Measurements from ENCODE around the gene GORASP2.

GORASP2 gene

GRCh38 chr2:170972296-170973224 lies 43.5 kb downstream of the GORASP2 start (continued):
- TF ChIP-seq, protein P1, sequence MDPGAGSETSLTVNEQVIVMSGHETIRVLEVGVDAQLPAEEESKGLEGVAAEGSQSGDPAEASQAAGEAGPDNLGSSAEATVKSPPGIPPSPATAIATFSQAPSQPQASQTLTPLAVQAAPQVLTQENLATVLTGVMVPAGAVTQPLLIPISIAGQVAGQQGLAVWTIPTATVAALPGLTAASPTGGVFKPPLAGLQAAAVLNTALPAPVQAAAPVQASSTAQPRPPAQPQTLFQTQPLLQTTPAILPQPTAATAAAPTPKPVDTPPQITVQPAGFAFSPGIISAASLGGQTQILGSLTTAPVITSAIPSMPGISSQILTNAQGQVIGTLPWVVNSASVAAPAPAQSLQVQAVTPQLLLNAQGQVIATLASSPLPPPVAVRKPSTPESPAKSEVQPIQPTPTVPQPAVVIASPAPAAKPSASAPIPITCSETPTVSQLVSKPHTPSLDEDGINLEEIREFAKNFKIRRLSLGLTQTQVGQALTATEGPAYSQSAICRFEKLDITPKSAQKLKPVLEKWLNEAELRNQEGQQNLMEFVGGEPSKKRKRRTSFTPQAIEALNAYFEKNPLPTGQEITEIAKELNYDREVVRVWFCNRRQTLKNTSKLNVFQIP (CRISPR knock-in tag; IDR thresholded peaks at IDR 0.05; ENCODE audit: borderline replicate concordance, low read depth): no peak
- no peak for TF ChIP-seq OSR1 (CRISPR knock-in tag; IDR thresholded peaks at IDR 0.05)
- no peak for TF ChIP-seq RARB (CRISPR knock-in tag; IDR thresholded peaks at IDR 0.05)
- TF ChIP-seq ZFP30 (CRISPR knock-in tag; IDR thresholded peaks at IDR 0.05): no peak

DNA sequence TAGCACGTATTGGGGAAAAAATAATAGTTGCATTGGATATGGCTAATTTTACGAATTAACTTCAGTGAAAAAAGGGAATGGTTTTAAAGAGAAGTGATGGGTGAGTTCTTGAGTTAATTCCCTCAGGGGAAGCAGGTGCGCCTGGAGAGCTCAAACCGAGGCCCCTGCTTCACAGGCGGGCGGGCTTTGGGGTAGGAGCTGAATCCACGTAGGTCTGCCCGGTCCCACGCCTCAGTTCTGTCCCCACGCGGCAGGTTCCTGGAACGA lies 44.1 kb downstream of the GORASP2 start:
- no peak for ATAC-seq
- no peak for TF ChIP-seq TOX (CRISPR knock-in tag; IDR thresholded peaks at IDR 0.05; ENCODE audit: borderline replicate concordance)
- 0 out of 2 replicates have a peak, but pooled peaks have one; percentile 39 for TF ChIP-seq SNAI2 (CRISPR knock-in tag; IDR thresholded peaks at IDR 0.05)
- no peak for TF ChIP-seq TCF4 (CRISPR knock-in tag; IDR thresholded peaks at IDR 0.05; ENCODE audit: borderline replicate concordance)
- TF ChIP-seq ZFP30 (CRISPR knock-in tag; IDR thresholded peaks at IDR 0.05): no peak
- no peak for TF ChIP-seq ARNTL (CRISPR knock-in tag; IDR thresholded peaks at IDR 0.05; ENCODE audit: borderline replicate concordance, low read depth)
- no peak for TF ChIP-seq ESRRG (CRISPR knock-in tag; IDR thresholded peaks at IDR 0.05)

DNA sequence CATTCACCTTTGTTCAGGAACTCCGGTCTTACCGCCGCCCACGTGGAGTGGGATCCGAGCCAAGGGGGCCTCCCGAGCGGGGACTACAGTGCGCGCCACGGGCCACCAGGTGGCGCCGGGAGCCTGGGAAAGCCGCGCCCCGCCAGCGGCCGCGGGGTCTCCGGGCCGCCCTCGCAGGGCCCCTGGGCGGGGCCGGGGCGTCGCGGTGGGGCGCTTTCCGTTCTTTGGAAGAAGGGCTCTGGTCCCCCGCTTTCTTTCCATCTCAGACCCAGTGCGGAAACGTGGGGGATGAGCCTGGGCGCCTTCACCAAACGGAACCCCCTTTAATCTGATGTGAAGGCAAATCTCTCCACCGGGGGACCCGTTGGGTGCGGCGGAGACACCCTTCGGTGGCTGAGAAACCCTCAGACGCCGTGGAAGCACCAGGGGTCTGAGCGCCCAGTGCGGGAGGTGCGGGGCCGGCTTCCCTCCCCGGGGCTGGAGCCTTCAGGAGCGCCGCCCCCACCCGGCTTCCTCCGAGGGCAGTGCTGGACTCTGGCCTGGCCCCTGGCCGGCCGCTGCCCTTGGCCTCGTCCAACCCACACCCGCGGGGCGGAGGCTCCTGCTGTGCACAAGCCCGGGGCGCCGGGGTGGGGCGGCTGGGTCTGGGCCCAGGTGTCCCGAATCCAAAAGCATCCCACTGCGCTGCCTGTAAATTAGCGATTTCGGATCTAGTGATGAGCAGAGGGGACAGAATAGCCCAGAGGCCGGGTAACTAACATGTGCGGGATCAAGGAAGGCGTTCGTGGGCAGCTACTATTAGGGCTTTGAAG lies 44.6 kb downstream of the GORASP2 start:
- no peak for TF ChIP-seq GLIS3 (CRISPR knock-in tag; IDR thresholded peaks at IDR 0.05)
- TF ChIP-seq PATZ1 (CRISPR knock-in tag; IDR thresholded peaks at IDR 0.05; ENCODE audit: borderline replicate concordance): 0 out of 2 replicates have a peak, but pooled peaks have one; percentile 51
- peak; percentile 99 for TF ChIP-seq ZFP3 (CRISPR knock-in tag; IDR thresholded peaks at IDR 0.05)
- peak; percentile 94 for ATAC-seq

GRCh38 chr2:170974304-170974993 lies 45.4 kb downstream of the GORASP2 start:
- TF ChIP-seq CSRNP3 (CRISPR knock-in tag; IDR thresholded peaks at IDR 0.05): no peak
- TF ChIP-seq CSDC2 (CRISPR knock-in tag; IDR thresholded peaks at IDR 0.05): no peak
- TF ChIP-seq ZNF70 (CRISPR knock-in tag; IDR thresholded peaks at IDR 0.05): no peak
- no peak for TF ChIP-seq RARB (CRISPR knock-in tag; IDR thresholded peaks at IDR 0.05)
- no peak for TF ChIP-seq SNAI2 (CRISPR knock-in tag; IDR thresholded peaks at IDR 0.05)
- no peak for TF ChIP-seq ZNF8 (CRISPR knock-in tag; IDR thresholded peaks at IDR 0.05)
- no peak for TF ChIP-seq OSR1 (CRISPR knock-in tag; IDR thresholded peaks at IDR 0.05)
- TF ChIP-seq ISL1 (CRISPR knock-in tag; IDR thresholded peaks at IDR 0.05): no peak
- no peak for TF ChIP-seq GLIS3 (CRISPR knock-in tag; IDR thresholded peaks at IDR 0.05)
- no peak for TF ChIP-seq ZNF565 (CRISPR knock-in tag; conservative IDR thresholded peaks at IDR 0.05; ENCODE audit: low read depth)
- no peak for TF ChIP-seq ZC3H10 (CRISPR knock-in tag; IDR thresholded peaks at IDR 0.05)
- TF ChIP-seq, protein P1 (CRISPR knock-in tag; IDR thresholded peaks at IDR 0.05; ENCODE audit: borderline replicate concordance, low read depth): no peak
- TF ChIP-seq, protein P2, sequence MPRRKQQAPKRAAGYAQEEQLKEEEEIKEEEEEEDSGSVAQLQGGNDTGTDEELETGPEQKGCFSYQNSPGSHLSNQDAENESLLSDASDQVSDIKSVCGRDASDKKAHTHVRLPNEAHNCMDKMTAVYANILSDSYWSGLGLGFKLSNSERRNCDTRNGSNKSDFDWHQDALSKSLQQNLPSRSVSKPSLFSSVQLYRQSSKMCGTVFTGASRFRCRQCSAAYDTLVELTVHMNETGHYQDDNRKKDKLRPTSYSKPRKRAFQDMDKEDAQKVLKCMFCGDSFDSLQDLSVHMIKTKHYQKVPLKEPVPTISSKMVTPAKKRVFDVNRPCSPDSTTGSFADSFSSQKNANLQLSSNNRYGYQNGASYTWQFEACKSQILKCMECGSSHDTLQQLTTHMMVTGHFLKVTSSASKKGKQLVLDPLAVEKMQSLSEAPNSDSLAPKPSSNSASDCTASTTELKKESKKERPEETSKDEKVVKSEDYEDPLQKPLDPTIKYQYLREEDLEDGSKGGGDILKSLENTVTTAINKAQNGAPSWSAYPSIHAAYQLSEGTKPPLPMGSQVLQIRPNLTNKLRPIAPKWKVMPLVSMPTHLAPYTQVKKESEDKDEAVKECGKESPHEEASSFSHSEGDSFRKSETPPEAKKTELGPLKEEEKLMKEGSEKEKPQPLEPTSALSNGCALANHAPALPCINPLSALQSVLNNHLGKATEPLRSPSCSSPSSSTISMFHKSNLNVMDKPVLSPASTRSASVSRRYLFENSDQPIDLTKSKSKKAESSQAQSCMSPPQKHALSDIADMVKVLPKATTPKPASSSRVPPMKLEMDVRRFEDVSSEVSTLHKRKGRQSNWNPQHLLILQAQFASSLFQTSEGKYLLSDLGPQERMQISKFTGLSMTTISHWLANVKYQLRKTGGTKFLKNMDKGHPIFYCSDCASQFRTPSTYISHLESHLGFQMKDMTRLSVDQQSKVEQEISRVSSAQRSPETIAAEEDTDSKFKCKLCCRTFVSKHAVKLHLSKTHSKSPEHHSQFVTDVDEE (CRISPR knock-in tag; IDR thresholded peaks at IDR 0.05): no peak
- no peak for ATAC-seq
